Left ventricle myocardium inferior (tissue), 1 donor: Measurements from ENCODE around the gene NADSYN1. TPM values are rescaled to one million over a fixed set of nuclear protein-coding genes. Genes with fewer than 3 reads are reported as not detected.
A peak's percentile ranks its signal among the peaks of the same experiment; 100 is the strongest.

Experiments
- DNase-seq: peaks from one replicate; pipeline ENCODE4 v3.0.0-alpha.2; 2020
- H3K27ac ChIP-seq: fragments of 200-600 bp; replicated peaks from 2 replicates; pipeline ENCODE4 v1.8.0; 2021
- H3K27me3 ChIP-seq: fragments of 200-600 bp; 2 replicates; pipeline ENCODE4 v1.8.0; 2021; ENCODE audit warnings: low read depth
- H3K36me3 ChIP-seq: fragments of 200-600 bp; 2 replicates; pipeline ENCODE4 v1.8.0; 2021
- H3K4me1 ChIP-seq: fragments of 200-600 bp; 2 replicates; pipeline ENCODE4 v1.8.0; 2021
- H3K4me3 ChIP-seq: fragments of 200-600 bp; 2 replicates; pipeline ENCODE4 v1.8.0; 2021; ENCODE audit warnings: mild to moderate bottlenecking, moderate library complexity
- H3K9me3 ChIP-seq: fragments of 200-600 bp; replicated peaks from 2 replicates; pipeline ENCODE4 v1.8.0; 2021
- CTCF ChIP-seq: fragments of 200-600 bp; IDR thresholded peaks from 2 replicates; pipeline ENCODE4 v1.8.0; 2021; ENCODE audit warnings: antibody characterized with exemption, mild to moderate bottlenecking, borderline replicate concordance
- intact Hi-C: fragments of 100-400 bp; cut with micrococcal nuclease; formaldehyde crosslinking; loops from one replicate; pipeline ENCODE4 v1.11.0; 2022
- total RNA-seq: library from RNA; stranded (reverse); fragmentation: NEBNext Ultra II Directional; extraction: Animal tissue kit (Norgen Biotek cat#: 25700); gene quantifications from one replicate; pipeline ENCODE4 v1.2.1, GENCODE V29; 2021
- donor health status: DM: no; HTN: yes; CAD: no; lungs with severe emphysema.

Gene NADSYN1
- total RNA-seq, 1 donor from 2014 or later, result 17.5 TPM

GRCh38 chr11:71498091-71498490, 45.1 kb downstream of the NADSYN1 start:
- TF ChIP-seq CTCF, result no peak
- Histone ChIP-seq H3K27ac (no peak overlapping the region), H3K36me3 (peaks cover 81% of the 10 kb centered on the region), H3K4me1 (peaks cover 20% of the 10 kb centered on the region), H3K4me3 (no peak overlapping the region), H3K9me3 (no peaks in the 10 kb centered on the region), H3K27me3 (no peaks in the 10 kb centered on the region)
- DNase-seq, result no peak
- intact Hi-C loops, result no loop called here

- no peak for DNase-seq
Measured at GRCh38 chr11:71499125-71499524, 46.1 kb downstream of the NADSYN1 start.

GRCh38 chr11:71499546-71499945, 46.5 kb downstream of the NADSYN1 start:
- TF ChIP-seq CTCF, result no peak
- H3K9me3 ChIP-seq, result no peaks in the 10 kb centered on the region
- no peak for DNase-seq
- intact Hi-C loops, result no loop called here
- H3K27me3 ChIP-seq, result no peaks in the 10 kb centered on the region
- no peak overlapping the region for H3K27ac ChIP-seq
- H3K4me1 ChIP-seq, result peaks cover 23% of the 10 kb centered on the region
- H3K4me3 ChIP-seq, result no peak overlapping the region
- H3K36me3 ChIP-seq, result peaks cover 72% of the 10 kb centered on the region

More at GRCh38 chr11:71499125-71499524, 46.1 kb downstream of the NADSYN1 start:
- Histone ChIP-seq H3K4me3 (no peak overlapping the region), H3K27me3 (no peaks in the 10 kb centered on the region), H3K36me3 (peaks cover 76% of the 10 kb centered on the region), H3K27ac (no peak overlapping the region), H3K4me1 (peaks cover 20% of the 10 kb centered on the region), H3K9me3 (no peaks in the 10 kb centered on the region)
- intact Hi-C loops, result no loop called here
- TF ChIP-seq CTCF, result no peak

GRCh38 chr11:71500601-71501021, 47.6 kb downstream of the NADSYN1 start:
- no peak overlapping the region for H3K4me3 ChIP-seq
- peaks cover 25% of the 10 kb centered on the region for H3K4me1 ChIP-seq
- H3K36me3 ChIP-seq, result peaks cover 63% of the 10 kb centered on the region
- peak; percentile 36 for DNase-seq
- no peak for TF ChIP-seq CTCF
- intact Hi-C loops, result no loop called here
- H3K9me3 ChIP-seq, result no peaks in the 10 kb centered on the region
- H3K27ac ChIP-seq, result no peak overlapping the region
- no peaks in the 10 kb centered on the region for H3K27me3 ChIP-seq

GRCh38 chr11:71501071-71501985, 48.3 kb downstream of the NADSYN1 start:
- Histone ChIP-seq H3K27ac (no peak overlapping the region), H3K9me3 (no peaks in the 10 kb centered on the region), H3K36me3 (peaks cover 63% of the 10 kb centered on the region), H3K4me1 (peaks cover 25% of the 10 kb centered on the region), H3K4me3 (no peak overlapping the region), H3K27me3 (no peaks in the 10 kb centered on the region)
- no peak for TF ChIP-seq CTCF
- no peak for DNase-seq
- intact Hi-C loops, result no loop called here
